Stomach (tissue), 4 donors: ENCODE measurements around the gene GCGR.

ENCODE experiments used
- CTCF ChIP-seq, 7 experiments: fragments of 450-650 bp in 4 of 7; fragments of 200-600 bp in 3 of 7; sonication (generic) in 3 of 7; IDR thresholded peaks; one replicate each; pipeline ENCODE4 v1.5.1; 2016 to 2019; ENCODE audit warnings: antibody characterized with exemption in 7 of 7, control low read depth in 2 of 7, mild to moderate bottlenecking in 1 of 7
- EP300 ChIP-seq: sonication (generic); formaldehyde crosslinking; IDR thresholded peaks from one replicate; pipeline ENCODE4 v1.6.1; 2017; ENCODE audit warnings: antibody characterized with exemption
- POLR2A ChIP-seq, 4 donors: fragments of 450-650 bp; IDR thresholded peaks; one replicate each; pipeline ENCODE4 v1.6.1; 2016; ENCODE audit warnings: antibody characterized with exemption in 4 of 4, control low read depth in 2 of 4, mild to moderate bottlenecking in 1 of 4, moderate library complexity in 1 of 4

GRCh38 chr17:81810892-81811704 lies 7.1 kb downstream of the GCGR start:
- no peak for TF ChIP-seq POLR2A (IDR thresholded peaks at IDR 0.05)
- TF ChIP-seq EP300: no peak
- TF ChIP-seq CTCF (IDR thresholded peaks at IDR 0.05): no peak
